K562 (cell line): ENCODE results near the gene LMF2.

ENCODE experiments used
- CHD1 ChIP-seq: fragments of 200-600 bp; sonication (generic); IDR thresholded peaks from one replicate; pipeline ENCODE4 v1.6.1; 2012; ENCODE audit warnings: mild to moderate bottlenecking, moderate library complexity, low read length, inconsistent platforms
- EHMT2 ChIP-seq: fragments of 450-650 bp; IDR thresholded peaks from 2 replicates; pipeline ENCODE4 v1.6.1; 2018; ENCODE audit warnings: antibody characterized with exemption
- ELF2 ChIP-seq: fragments of 250-450 bp; sonication (Bioruptor Pico); IDR thresholded peaks from 2 replicates; pipeline ENCODE4 v1.5.0; 2021; ENCODE audit warnings: mild to moderate bottlenecking
- GTF2E2 ChIP-seq: fragments of 200-800 bp; sonication (Bioruptor generic); IDR thresholded peaks from 2 replicates; pipeline ENCODE4 v1.6.1; 2016; ENCODE audit warnings: missing genetic modification characterization, missing compliant biosample characterization
- HDGF ChIP-seq: fragments of 450-650 bp; IDR thresholded peaks from 2 replicates; pipeline ENCODE4 v1.6.1; 2016
- KDM1A ChIP-seq, 2 experiments: fragments of 450-650 bp; IDR thresholded peaks; 2 replicates each; pipeline ENCODE4 v1.6.1; 2016; ENCODE audit warnings: mild to moderate bottlenecking in 2 of 2
- MCM3 ChIP-seq: fragments of 450-650 bp; IDR thresholded peaks from 2 replicates; pipeline ENCODE4 v1.6.1; 2016
- POLR2A ChIP-seq: fragments of 450-650 bp; conservative IDR thresholded peaks from 2 replicates; pipeline ENCODE4 v1.6.1; 2016
- POLR2AphosphoS2 ChIP-seq: IDR thresholded peaks from 2 replicates; pipeline ENCODE4 v1.6.1; 2012; ENCODE audit warnings: low read length, improper control_type of control experiment
- POLR2AphosphoS5 ChIP-seq: IDR thresholded peaks from 2 replicates; pipeline ENCODE4 v1.6.1; 2011; ENCODE audit warnings: mild to moderate bottlenecking, low read depth, low read length, moderate library complexity; ENCODE audit not compliant: control insufficient read depth, insufficient read depth
- SMARCC2 ChIP-seq: fragments of 450-650 bp; IDR thresholded peaks from 2 replicates; pipeline ENCODE4 v1.6.1; 2017; ENCODE audit warnings: antibody characterized with exemption, moderate library complexity, mild to moderate bottlenecking, low read depth
- TEAD4 ChIP-seq, 2 experiments: sonication (generic) in 1 of 2; formaldehyde crosslinking in 1 of 2; IDR thresholded peaks; 2 replicates each; pipeline versions ENCODE4 v1.6.1 to v1.8.0; 2012 to 2022; ENCODE audit warnings: borderline replicate concordance in 1 of 2, inconsistent platforms in 1 of 2, low read length in 1 of 2, mild to moderate bottlenecking in 1 of 2, missing genetic modification reagents in 1 of 2
- TF ChIP-seq, protein P1 (sequence below): sonication (generic); formaldehyde crosslinking; IDR thresholded peaks from 2 replicates; pipeline ENCODE4 v1.9.0; 2022; ENCODE audit warnings: mild to moderate bottlenecking, missing genetic modification reagents

- TF ChIP-seq ELF2 (CRISPR knock-in tag), result no peak
- no peak for TF ChIP-seq POLR2A
- no peak for TF ChIP-seq TEAD4 (IDR thresholded peaks at IDR 0.05; ENCODE audit: low read length)
- TF ChIP-seq TEAD4 (CRISPR knock-in tag; IDR thresholded peaks at IDR 0.05; ENCODE audit: borderline replicate concordance), result no peak
- no peak for TF ChIP-seq SMARCC2
- no peak for TF ChIP-seq CHD1
- TF ChIP-seq POLR2AphosphoS5, result no peak
- no peak for TF ChIP-seq MCM3
- no peak for TF ChIP-seq GTF2E2
- no peak for TF ChIP-seq EHMT2
- TF ChIP-seq, protein P1, sequence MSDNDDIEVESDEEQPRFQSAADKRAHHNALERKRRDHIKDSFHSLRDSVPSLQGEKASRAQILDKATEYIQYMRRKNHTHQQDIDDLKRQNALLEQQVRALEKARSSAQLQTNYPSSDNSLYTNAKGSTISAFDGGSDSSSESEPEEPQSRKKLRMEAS (CRISPR knock-in tag), result no peak
- no peak for TF ChIP-seq POLR2AphosphoS2
- TF ChIP-seq KDM1A (IDR thresholded peaks at IDR 0.05), result no peak
- TF ChIP-seq HDGF, result no peak
Observed at GRCh38 chr22:50537765-50538164, 30.3 kb upstream of the LMF2 start.
